PC-9 (cell line): ENCODE data around the gene NLGN1.

Source experiments
- CTCF ChIP-seq: fragments of 200-600 bp; sonication (generic); conservative IDR thresholded peaks from 2 replicates; pipeline ENCODE4 v1.6.1; 2017; ENCODE audit warnings: mixed run types, antibody characterized with exemption, mild to moderate bottlenecking, moderate library complexity
- EZH2 ChIP-seq: fragments of 200-600 bp; sonication (generic); IDR thresholded peaks from 2 replicates; pipeline ENCODE4 v1.8.0; 2017; ENCODE audit warnings: antibody characterized with exemption, low read depth

- TF ChIP-seq CTCF (no peak), EZH2 (no peak)
Observed at GRCh38 chr3:174198199-174198598, 800.7 kb downstream of the NLGN1 start.
